KMS-11 (cell line): ENCODE results near the gene BATF3.

Source experiments
- H2AFZ ChIP-seq: fragments of 200-600 bp; sonication (generic); 2 replicates; pipeline ENCODE4 v1.6.1; 2016; ENCODE audit warnings: antibody characterized with exemption, mixed run types, low read depth
- H3K27ac ChIP-seq: fragments of 200-600 bp; sonication (generic); 2 replicates; pipeline ENCODE4 v1.6.1; 2016; ENCODE audit warnings: mild to moderate bottlenecking, mixed run types
- H3K27me3 ChIP-seq: fragments of 200-600 bp; sonication (generic); 2 replicates; pipeline ENCODE4 v1.6.1; 2017; ENCODE audit warnings: mild to moderate bottlenecking, low read depth, mixed run types, moderate library complexity; ENCODE audit not compliant: insufficient read depth
- H3K36me3 ChIP-seq: fragments of 200-600 bp; sonication (generic); 2 replicates; pipeline ENCODE4 v1.6.1; 2017; ENCODE audit warnings: mild to moderate bottlenecking, mixed run types; ENCODE audit not compliant: insufficient read depth
- H3K4me1 ChIP-seq: fragments of 200-600 bp; sonication (generic); 2 replicates; pipeline ENCODE4 v1.6.1; 2016; ENCODE audit warnings: mild to moderate bottlenecking, low read depth, mixed run types; ENCODE audit not compliant: poor library complexity, severe bottlenecking
- H3K4me2 ChIP-seq: fragments of 200-600 bp; sonication (generic); 2 replicates; pipeline ENCODE4 v1.7.0; 2016; ENCODE audit warnings: mild to moderate bottlenecking, mixed run types
- H3K4me3 ChIP-seq: fragments of 200-600 bp; sonication (generic); IDR thresholded peaks from 2 replicates; pipeline ENCODE4 v1.6.1; 2017; ENCODE audit warnings: low read depth, low read length, mixed read lengths; ENCODE audit not compliant: insufficient read depth
- H3K79me2 ChIP-seq: fragments of 200-600 bp; sonication (generic); 2 replicates; pipeline ENCODE4 v1.6.1; 2016; ENCODE audit warnings: low read depth, mixed run types; ENCODE audit not compliant: insufficient read depth
- H3K9ac ChIP-seq: fragments of 200-600 bp; sonication (generic); 2 replicates; pipeline ENCODE4 v1.6.1; 2016; ENCODE audit warnings: mild to moderate bottlenecking, mixed run types
- H4K20me1 ChIP-seq: fragments of 200-600 bp; sonication (generic); 2 replicates; pipeline ENCODE4 v1.6.1; 2016; ENCODE audit warnings: mild to moderate bottlenecking, mixed run types; ENCODE audit not compliant: insufficient read depth
- CTCF ChIP-seq: fragments of 200-600 bp; sonication (generic); conservative IDR thresholded peaks from 2 replicates; pipeline ENCODE4 v1.6.1; 2017; ENCODE audit warnings: low read depth, mild to moderate bottlenecking, antibody characterized with exemption, low read length, moderate library complexity, mixed read lengths

The BATF3 gene

DNA sequence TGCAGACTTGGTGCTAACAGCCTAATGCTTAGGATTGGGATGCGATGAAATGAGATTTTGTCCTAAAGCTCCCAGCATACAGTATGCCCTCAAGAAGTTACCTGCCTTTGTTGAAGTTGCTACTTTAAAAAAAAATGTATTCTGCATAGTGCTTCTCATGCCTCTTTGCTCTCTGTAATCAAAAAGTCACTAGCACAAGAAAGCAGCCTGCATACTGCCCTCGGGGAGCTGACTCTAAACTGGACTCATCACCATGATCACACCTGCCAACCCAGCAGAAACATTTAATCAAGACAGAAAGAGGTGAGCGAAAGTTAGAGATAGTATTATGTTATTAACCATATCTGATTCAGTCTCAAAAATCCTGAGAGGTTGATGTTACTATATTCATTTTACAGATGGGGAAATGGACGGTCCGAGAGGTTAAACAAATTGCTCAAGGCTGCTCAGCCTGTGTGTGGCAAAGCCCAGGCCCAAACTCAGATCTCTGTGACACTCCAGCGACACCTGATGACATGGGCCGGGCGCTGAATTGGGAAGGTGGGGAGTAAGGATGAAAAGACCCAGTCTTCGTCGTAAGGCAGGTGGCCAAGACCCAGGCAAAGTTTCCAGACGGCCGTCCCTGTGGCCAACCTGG is 1.1 kb downstream of the BATF3 start:
- H3K4me1 ChIP-seq = peaks cover 13% of the 10 kb centered on the region
- no peak for TF ChIP-seq CTCF
- no peak overlapping the region for H3K27ac ChIP-seq
- no peaks in the 10 kb centered on the region for H3K79me2 ChIP-seq
- H4K20me1 ChIP-seq = no peaks in the 10 kb centered on the region
- H2AFZ ChIP-seq = peak overlapping the region; percentile 93
- H3K27me3 ChIP-seq = no peaks in the 10 kb centered on the region
- H3K4me3 ChIP-seq = peak overlapping the region; percentile 67
- H3K9ac ChIP-seq = peak overlapping the region; percentile 68
- peak overlapping the region; percentile 64 for H3K4me2 ChIP-seq
- no peaks in the 10 kb centered on the region for H3K36me3 ChIP-seq

DNA sequence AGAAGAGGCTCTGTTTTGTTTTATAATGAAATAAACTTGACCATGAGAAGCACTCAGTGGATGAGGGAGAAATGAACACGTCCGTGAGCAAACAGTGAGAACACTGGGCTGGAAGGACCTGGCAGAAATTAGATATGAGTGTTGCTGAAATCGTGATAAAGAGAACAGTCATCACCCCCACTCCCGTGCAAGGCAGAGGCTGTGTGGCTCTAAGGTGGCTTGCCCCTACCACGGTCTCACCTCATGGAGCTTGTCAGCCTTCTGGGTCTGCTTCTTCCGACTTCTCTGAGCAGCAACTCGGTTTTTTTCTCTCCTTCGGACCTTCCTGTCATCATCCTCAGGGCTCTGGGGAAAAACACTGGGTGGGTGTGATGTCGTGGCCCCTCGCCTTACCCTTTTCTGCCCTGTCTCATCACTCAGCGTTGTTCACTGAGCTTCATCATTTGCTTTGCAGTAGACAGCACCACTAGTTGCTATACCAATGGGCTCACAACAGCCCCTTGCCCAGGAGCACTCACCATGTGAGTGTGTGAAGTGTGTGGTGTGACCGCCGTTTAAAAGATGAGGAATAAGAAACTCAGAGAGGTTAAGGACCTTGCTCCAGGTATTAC is 2.8 kb downstream of the BATF3 start:
- no peak for TF ChIP-seq CTCF
- no peak overlapping the region for H3K4me3 ChIP-seq
- no peak overlapping the region for H2AFZ ChIP-seq
- peaks cover 13% of the 10 kb centered on the region for H3K4me1 ChIP-seq
- H3K4me2 ChIP-seq = no peak overlapping the region
- no peaks in the 10 kb centered on the region for H3K27me3 ChIP-seq
- no peaks in the 10 kb centered on the region for H3K79me2 ChIP-seq
- H3K36me3 ChIP-seq = no peaks in the 10 kb centered on the region
- no peak overlapping the region for H3K27ac ChIP-seq
- no peak overlapping the region for H3K9ac ChIP-seq
- no peaks in the 10 kb centered on the region for H4K20me1 ChIP-seq

DNA sequence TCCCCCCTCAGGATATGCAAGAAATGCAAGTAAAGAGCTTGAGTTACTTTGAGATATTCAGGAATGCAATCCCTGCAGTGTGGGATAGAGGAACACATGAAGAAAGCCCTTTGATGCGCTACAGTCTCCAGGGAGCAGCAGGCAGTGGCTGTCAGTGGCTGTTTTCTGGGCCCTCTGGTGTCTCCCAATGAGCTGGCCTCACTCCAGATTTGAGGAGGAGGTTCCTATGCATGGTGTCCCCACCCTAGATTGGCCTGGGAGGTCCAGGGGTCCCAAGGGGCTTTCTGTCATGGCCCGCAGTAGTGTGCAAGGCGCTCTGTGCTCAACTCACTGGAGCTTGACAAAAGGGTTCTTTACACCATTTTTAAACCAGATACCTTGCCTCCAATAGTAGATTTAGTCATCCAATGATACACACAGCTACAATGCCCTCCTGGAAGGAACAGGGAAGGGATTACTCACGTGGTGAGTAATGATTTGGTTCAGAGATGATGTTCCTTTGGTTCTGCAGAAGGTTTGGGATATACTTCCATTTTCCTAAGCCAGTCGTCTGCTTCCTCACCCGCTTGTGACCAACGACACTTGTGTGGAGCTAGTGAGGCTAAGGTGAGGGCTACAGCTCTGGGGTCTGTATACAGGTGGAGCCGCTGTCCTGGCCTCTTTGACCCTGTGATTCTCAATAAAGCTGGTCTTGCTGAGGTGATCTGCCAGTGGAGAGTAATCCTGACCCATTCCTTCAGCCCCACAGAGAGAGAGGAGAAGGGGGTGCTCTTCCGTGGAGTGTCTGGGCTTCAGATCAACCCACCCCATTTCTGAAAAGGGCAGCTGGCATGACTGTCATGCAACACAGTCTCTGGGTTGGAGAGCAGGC is 6.6 kb downstream of the BATF3 start:
- Histone ChIP-seq H3K27me3 (no peaks in the 10 kb centered on the region), H3K4me2 (no peak overlapping the region), H3K4me3 (no peak overlapping the region), H3K79me2 (no peaks in the 10 kb centered on the region), H3K9ac (no peak overlapping the region), H4K20me1 (no peaks in the 10 kb centered on the region), H3K4me1 (peaks cover 5% of the 10 kb centered on the region), H3K27ac (no peak overlapping the region), H2AFZ (no peak overlapping the region), H3K36me3 (no peaks in the 10 kb centered on the region)
- no peak for TF ChIP-seq CTCF

DNA sequence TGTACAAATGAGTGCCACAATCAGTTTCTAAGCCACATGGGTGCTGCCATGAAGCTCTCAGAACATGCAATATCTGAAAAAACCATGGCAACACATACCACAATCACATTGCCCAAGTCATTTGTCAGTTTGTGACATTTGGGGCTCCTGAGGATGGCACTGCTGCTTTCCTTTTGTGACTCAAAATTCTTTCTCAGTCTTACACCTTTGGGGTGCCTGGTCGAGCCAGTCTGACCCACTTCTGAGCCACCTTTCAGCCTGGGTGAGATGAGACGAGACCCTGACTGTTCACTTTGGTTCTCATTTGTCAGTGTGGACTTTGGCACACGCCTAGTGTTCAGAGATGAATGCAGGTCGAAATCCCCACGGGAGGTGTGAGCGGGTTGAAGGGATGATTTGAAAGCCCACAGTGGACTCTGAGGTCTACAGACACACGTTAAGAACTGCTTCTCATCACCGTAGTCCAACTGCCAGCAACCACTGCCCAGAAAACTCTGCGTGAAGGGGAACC is 8.0 kb downstream of the BATF3 start:
- Histone ChIP-seq H3K36me3 (no peaks in the 10 kb centered on the region), H3K27ac (no peak overlapping the region), H4K20me1 (no peaks in the 10 kb centered on the region), H3K9ac (no peak overlapping the region), H3K4me2 (no peak overlapping the region), H3K4me1 (no peaks in the 10 kb centered on the region), H3K27me3 (no peaks in the 10 kb centered on the region), H2AFZ (no peak overlapping the region), H3K79me2 (no peaks in the 10 kb centered on the region), H3K4me3 (no peak overlapping the region)
- no peak for TF ChIP-seq CTCF
